Liver (tissue), 9 donors: Measurements from ENCODE around the gene PRKCH. TPM values are rescaled to one million over a fixed set of nuclear protein-coding genes. Genes with fewer than 3 reads are reported as not detected.

Experiments
- DNase-seq: peaks from one replicate; pipeline ENCODE4 v3.0.0-alpha.2; 2017; ENCODE audit warnings: low spot score
- H3K27ac ChIP-seq, 2 donors: one replicate each; pipeline ENCODE4 v1.7.0; 2013; ENCODE audit warnings: inconsistent platforms in 2 of 2, low read length in 2 of 2, control low read depth in 1 of 2, low read depth in 1 of 2, mild to moderate bottlenecking in 1 of 2
- H3K27me3 ChIP-seq, 4 donors: one replicate each; pipeline versions ENCODE4 v1.6.1 to v1.7.0; 2013; ENCODE audit warnings: low read length in 3 of 4, inconsistent platforms in 1 of 4, mild to moderate bottlenecking in 1 of 4, moderate library complexity in 1 of 4; ENCODE audit not compliant: control insufficient read depth in 4 of 4, insufficient read depth in 4 of 4
- H3K36me3 ChIP-seq, 4 donors: one replicate each; pipeline versions ENCODE4 v1.6.1 to v1.7.0; 2013; ENCODE audit warnings: low read length in 3 of 4, mild to moderate bottlenecking in 3 of 4, low read depth in 1 of 4, moderate library complexity in 1 of 4; ENCODE audit not compliant: control insufficient read depth in 4 of 4, insufficient read depth in 3 of 4
- H3K4me1 ChIP-seq, 4 donors: one replicate each; pipeline versions ENCODE4 v1.6.1 to v1.7.0; 2013; ENCODE audit warnings: low read length in 3 of 4, mild to moderate bottlenecking in 3 of 4, moderate library complexity in 1 of 4; ENCODE audit not compliant: control insufficient read depth in 4 of 4, insufficient read depth in 4 of 4
- H3K4me3 ChIP-seq, 3 donors: one replicate each; pipeline versions ENCODE4 v1.6.1 to v1.7.0; 2013; ENCODE audit warnings: low read length in 3 of 3, control low read depth in 1 of 3, low read depth in 1 of 3, mild to moderate bottlenecking in 1 of 3
- H3K9ac ChIP-seq, 2 donors: one replicate each; pipeline ENCODE4 v1.7.0; 2013; ENCODE audit warnings: low read length in 2 of 2, mild to moderate bottlenecking in 2 of 2, moderate library complexity in 2 of 2, control low read depth in 1 of 2, low read depth in 1 of 2
- H3K9me3 ChIP-seq, 4 donors: one replicate each; pipeline versions ENCODE4 v1.6.1 to v1.7.0; 2013; ENCODE audit warnings: low read length in 3 of 4; ENCODE audit not compliant: control insufficient read depth in 4 of 4
- ATF3 ChIP-seq: IDR thresholded peaks from 2 replicates; pipeline ENCODE4 v1.6.1; 2016; ENCODE audit warnings: antibody characterized with exemption
- EGR1 ChIP-seq, 2 donors: IDR thresholded peaks; 2 replicates each; pipeline ENCODE4 v1.6.1; 2016 to 2018; ENCODE audit warnings: antibody characterized with exemption in 2 of 2, low read depth in 2 of 2
- FOXA1 ChIP-seq: IDR thresholded peaks from 2 replicates; pipeline ENCODE4 v1.6.1; 2016; ENCODE audit warnings: antibody characterized with exemption
- FOXA2 ChIP-seq: IDR thresholded peaks from 2 replicates; pipeline ENCODE4 v1.6.1; 2016; ENCODE audit warnings: antibody characterized with exemption
- GABPA ChIP-seq, 2 donors: IDR thresholded peaks in 1 of 2; conservative IDR thresholded peaks in 1 of 2; 2 replicates each; pipeline ENCODE4 v1.6.1; 2016; ENCODE audit warnings: antibody characterized with exemption in 2 of 2, mild to moderate bottlenecking in 1 of 2, moderate library complexity in 1 of 2
- HNF4A ChIP-seq, 2 donors: conservative IDR thresholded peaks; 2 replicates each; pipeline ENCODE4 v1.6.1; 2016; ENCODE audit warnings: antibody characterized with exemption in 2 of 2, mild to moderate bottlenecking in 2 of 2
- HNF4G ChIP-seq: IDR thresholded peaks from 2 replicates; pipeline ENCODE4 v1.6.1; 2016; ENCODE audit warnings: antibody characterized with exemption
- JUND ChIP-seq, 2 donors: IDR thresholded peaks; 2 replicates each; pipeline ENCODE4 v1.6.1; 2016; ENCODE audit warnings: antibody characterized with exemption in 2 of 2
- MAX ChIP-seq: IDR thresholded peaks from 2 replicates; pipeline ENCODE4 v1.6.1; 2016; ENCODE audit warnings: antibody characterized with exemption
- RAD21 ChIP-seq, 2 donors: IDR thresholded peaks; 2 replicates each; pipeline ENCODE4 v1.6.1; 2016; ENCODE audit warnings: antibody characterized with exemption in 2 of 2, mild to moderate bottlenecking in 2 of 2
- REST ChIP-seq: IDR thresholded peaks from 2 replicates; pipeline ENCODE4 v1.6.1; 2016; ENCODE audit warnings: antibody characterized with exemption, mild to moderate bottlenecking
- RXRA ChIP-seq, 2 donors: IDR thresholded peaks; 2 replicates each; pipeline ENCODE4 v1.6.1; 2017 to 2018; ENCODE audit warnings: antibody characterized with exemption in 2 of 2, mild to moderate bottlenecking in 1 of 2
- SP1 ChIP-seq: IDR thresholded peaks from 2 replicates; pipeline ENCODE4 v1.6.1; 2018; ENCODE audit warnings: antibody characterized with exemption, mild to moderate bottlenecking
- TAF1 ChIP-seq: conservative IDR thresholded peaks from 2 replicates; pipeline ENCODE4 v1.6.1; 2016; ENCODE audit warnings: antibody characterized with exemption, mild to moderate bottlenecking
- YY1 ChIP-seq: IDR thresholded peaks from 2 replicates; pipeline ENCODE4 v1.6.1; 2016; ENCODE audit warnings: antibody characterized with exemption, mild to moderate bottlenecking
- ZBTB33 ChIP-seq: IDR thresholded peaks from 2 replicates; pipeline ENCODE4 v1.6.1; 2016; ENCODE audit warnings: antibody characterized with exemption
- WGBS: extraction: QIAGEN DNeasy Blood & Tissue Kit; methylation state at CpG from one replicate; pipeline ENCODE4 v1.1.7; 2013; 5-methylcytosine and 5-hydroxymethylcytosine counted together
- polyA plus RNA-seq, 2 donors: library from polyadenylated mRNA; stranded (reverse) in 1 of 2; unstranded in 1 of 2; fragments of 200-250 nt in 1 of 2; fragments of >200 nt in 1 of 2; fragmentation: Nextera tagmentation in 1 of 2; extraction: Ambion mirVana in 1 of 2; gene quantifications; one replicate each; pipeline versions ENCODE4 v1.2.1 to v1.2.3, GENCODE V29; 2013 to 2015
- total RNA-seq, 2 donors: library from RNA; depleted of rRNA; stranded (reverse); fragments of >200 nt; gene quantifications; one replicate each; pipeline ENCODE4 v1.2.3, GENCODE V29; 2014
- donor health status: healthy.
- donor health status: healthy.
- donor health status: healthy.
- donor health status: healthy.
- donor health status: healthy.

PRKCH gene
- total and polyA plus RNA-seq, 4 donors, result 3.9 to 13.7 (median 7.0) TPM

GRCh38 chr14:61343471-61343870 is 22.1 kb downstream of the PRKCH start (continued):
- TF ChIP-seq RAD21 (IDR thresholded peaks at IDR 0.05), result no peak
- no peak for TF ChIP-seq HNF4G
- no peak for TF ChIP-seq ZBTB33
- TF ChIP-seq HNF4A (conservative IDR thresholded peaks at IDR 0.05), result no peak
- TF ChIP-seq FOXA2, result no peak
- no peak for TF ChIP-seq GABPA (IDR thresholded peaks at IDR 0.05 in 1 of 2, conservative IDR thresholded peaks at IDR 0.05 in 1 of 2)
- no peak for TF ChIP-seq YY1
- no peak for TF ChIP-seq ATF3

- peaks cover 0 to 3% (median 0%) of the 10 kb centered on the region in 4 donors for H3K4me1 ChIP-seq
- H3K27ac ChIP-seq, result peak overlapping the region; percentile 53 to 67
- TF ChIP-seq RXRA (IDR thresholded peaks at IDR 0.05), result no peak
- no peak for TF ChIP-seq FOXA1
- TF ChIP-seq YY1, result no peak
- TF ChIP-seq ATF3, result no peak
- TF ChIP-seq RAD21 (IDR thresholded peaks at IDR 0.05), result no peak
- TF ChIP-seq TAF1, result no peak
- TF ChIP-seq JUND (IDR thresholded peaks at IDR 0.05), result no peak
- TF ChIP-seq MAX, result no peak
- TF ChIP-seq EGR1 (IDR thresholded peaks at IDR 0.05; ENCODE audit: low read depth in 2 of 2), result no peak
- TF ChIP-seq HNF4G, result no peak
- TF ChIP-seq SP1, result no peak
- no peak for DNase-seq
- H3K9ac ChIP-seq, result no peak overlapping the region
- no peak overlapping the region for H3K4me3 ChIP-seq
- H3K36me3 ChIP-seq, result no peaks in the 10 kb centered on the region
- H3K27me3 ChIP-seq, result no peaks in the 10 kb centered on the region
- H3K9me3 ChIP-seq, result no peaks in the 10 kb centered on the region
- 75% methylated on average over 4 of the region's 4 CpGs for WGBS
Measured at GRCh38 chr14:61343991-61344405, 22.6 kb downstream of the PRKCH start.

- no peak for DNase-seq
- Histone ChIP-seq H3K27me3 (no peaks in the 10 kb centered on the region), H3K4me3 (no peak overlapping the region), H3K36me3 (no peaks in the 10 kb centered on the region), H3K9me3 (no peaks in the 10 kb centered on the region), H3K4me1 (peaks cover 0 to 3% (median 0%) of the 10 kb centered on the region in 4 donors), H3K27ac (peak overlapping the region; percentile 53 to 67), H3K9ac (no peak overlapping the region)
- no peak for TF ChIP-seq RAD21 (IDR thresholded peaks at IDR 0.05)
- TF ChIP-seq REST, result no peak
- TF ChIP-seq MAX, result no peak
- TF ChIP-seq ZBTB33, result no peak
- TF ChIP-seq GABPA (IDR thresholded peaks at IDR 0.05 in 1 of 2, conservative IDR thresholded peaks at IDR 0.05 in 1 of 2), result no peak
- no peak for TF ChIP-seq HNF4A (conservative IDR thresholded peaks at IDR 0.05)
- WGBS, result 64% methylated on average over 7 of the region's 7 CpGs
Measured at GRCh38 chr14:61344437-61345150, 23.2 kb downstream of the PRKCH start.
